GM21515 (cell line): ENCODE measurements around the gene ZNF19.

Source experiments
- ATAC-seq: cut with Tn5 transposase; IDR thresholded peaks from one replicate; pipeline ENCODE4 v1.9.1; 2021; ENCODE audit not compliant: unreplicated experiment

Gene ZNF19

GRCh38 chr16:71491054-71491453 is 1.9 kb upstream of the ZNF19 start:
- no peak for ATAC-seq

DNA sequence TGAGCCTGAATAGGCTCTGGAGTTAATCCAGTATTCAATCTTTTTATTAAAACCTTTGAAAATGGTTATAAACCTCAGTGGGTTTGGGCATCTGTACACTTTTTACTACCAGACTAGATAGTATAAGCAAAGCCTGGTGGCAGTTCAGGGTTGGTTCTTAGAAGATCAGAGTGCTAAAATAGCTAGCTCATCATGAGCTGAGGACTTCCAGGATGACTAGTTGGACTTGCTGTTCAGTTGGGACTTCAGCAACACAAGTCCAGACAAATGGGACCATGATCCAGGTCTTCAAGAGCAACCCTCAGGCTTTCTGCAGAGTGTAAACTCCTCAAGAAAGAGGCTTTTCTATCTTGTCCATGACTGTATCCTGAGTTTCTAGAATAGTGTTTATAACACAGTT is 1.2 kb upstream of the ZNF19 start:
- no peak for ATAC-seq

GRCh38 chr16:71484006-71484893 is 4.9 kb downstream of the ZNF19 start:
- peak; percentile 82 for ATAC-seq

- ATAC-seq: no peak
Measured at GRCh38 chr16:71482569-71482968, 6.6 kb downstream of the ZNF19 start.

- ATAC-seq: no peak
Measured at GRCh38 chr16:71480956-71481355, 8.2 kb downstream of the ZNF19 start.

- no peak for ATAC-seq
Measured at GRCh38 chr16:71479420-71479819, 9.7 kb downstream of the ZNF19 start.

- ATAC-seq: no peak
Measured at GRCh38 chr16:71476457-71477124, 12.5 kb downstream of the ZNF19 start.

DNA sequence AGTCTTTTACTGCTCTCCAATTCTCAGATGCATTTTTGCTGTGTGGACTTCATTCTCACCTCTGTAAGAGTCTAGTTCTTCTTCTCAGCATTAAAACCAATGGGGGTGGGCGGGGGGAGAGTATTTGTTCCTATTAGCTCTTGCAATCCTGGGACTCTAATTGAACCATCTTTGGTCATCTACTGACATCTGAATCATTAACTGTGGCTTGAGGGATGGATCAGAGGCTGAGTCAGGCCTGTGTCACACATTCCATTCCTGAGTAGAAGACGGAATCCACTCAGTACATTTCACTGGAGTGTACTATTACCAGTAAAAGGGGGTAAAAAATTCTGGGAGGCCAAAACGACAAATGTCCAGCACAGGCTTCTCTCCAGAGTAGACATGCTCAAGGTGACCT is 14.3 kb downstream of the ZNF19 start:
- no peak for ATAC-seq

DNA sequence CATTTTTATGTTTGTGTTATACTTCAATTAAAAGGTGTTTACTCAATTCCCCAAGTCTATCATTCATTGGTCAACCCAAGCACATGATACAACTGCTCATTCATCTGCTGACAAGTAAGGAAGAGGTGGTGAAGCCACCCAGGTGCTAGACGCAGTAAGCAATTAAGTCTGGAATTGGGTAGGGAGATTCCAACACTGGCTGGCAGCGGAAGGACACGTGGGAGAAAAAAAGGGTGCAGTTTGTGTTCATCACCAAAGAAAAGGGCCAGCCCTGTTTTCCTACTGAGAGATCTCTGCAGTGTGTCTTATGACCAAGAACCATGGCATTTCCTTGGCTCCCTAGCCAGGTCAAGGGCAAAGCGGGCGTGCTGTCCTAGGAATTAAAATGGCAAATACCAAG is 15.2 kb downstream of the ZNF19 start:
- ATAC-seq: no peak

DNA sequence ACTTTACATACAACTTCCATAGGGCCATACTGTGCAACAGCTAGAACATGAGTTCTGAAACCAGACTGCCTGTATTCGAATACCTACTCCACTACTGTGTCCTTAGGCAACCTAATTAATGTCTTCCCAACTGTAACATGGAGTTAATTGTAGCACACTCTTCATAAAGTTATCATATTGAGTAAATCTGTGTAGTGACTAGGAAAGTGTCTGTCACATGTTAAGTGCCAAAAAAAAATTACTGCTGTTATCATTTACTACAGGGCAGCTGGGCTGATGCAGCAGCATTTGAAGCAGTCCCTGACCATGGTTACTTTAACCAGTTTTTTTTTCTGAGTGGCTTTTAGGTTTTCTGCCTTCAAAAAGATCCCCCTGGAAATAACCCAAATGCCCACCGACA is 16.2 kb downstream of the ZNF19 start:
- ATAC-seq: no peak

DNA sequence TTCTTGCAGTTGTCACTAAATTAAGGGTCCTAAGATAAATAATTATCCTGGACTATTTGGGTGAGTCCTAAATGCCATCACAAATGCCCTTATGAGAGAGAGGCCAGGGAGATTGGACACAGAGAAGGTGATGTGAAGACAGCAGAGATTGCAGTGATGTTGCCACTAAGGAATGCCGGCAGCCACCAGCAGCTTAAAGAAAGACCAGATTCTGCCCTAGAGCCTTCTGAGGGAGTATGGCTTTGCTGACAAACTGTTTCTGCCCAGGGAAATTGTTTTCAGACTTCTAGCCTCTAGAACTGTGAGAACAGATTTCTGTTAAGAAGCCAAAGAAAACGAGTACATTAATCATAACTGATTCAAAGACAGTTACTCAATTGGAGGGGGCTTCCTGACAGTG is 17.1 kb downstream of the ZNF19 start:
- ATAC-seq: no peak

DNA sequence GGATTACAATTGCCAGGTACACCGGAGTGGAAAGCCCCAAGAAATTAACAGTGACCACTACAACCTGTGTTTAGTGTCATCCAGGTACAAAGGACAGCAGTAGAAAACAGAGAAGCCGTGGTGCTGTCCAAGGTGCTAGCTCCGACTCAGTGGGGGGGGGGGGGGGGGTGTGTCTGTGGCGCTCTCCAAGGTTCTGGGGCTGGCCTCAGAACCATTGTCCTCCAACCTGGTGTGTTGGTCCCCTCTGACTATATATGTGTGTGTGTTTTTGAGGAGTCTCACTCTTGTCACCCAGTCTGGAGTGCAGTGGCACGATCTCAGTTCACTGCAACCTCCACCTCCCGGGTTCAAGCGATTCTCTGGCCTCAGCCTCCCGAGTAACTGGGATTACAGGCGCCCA is 21.3 kb downstream of the ZNF19 start:
- no peak for ATAC-seq

- ATAC-seq: no peak
Measured at GRCh38 chr16:71464231-71464630, 24.9 kb downstream of the ZNF19 start.

- ATAC-seq: peak; percentile 97
Measured at GRCh38 chr16:71461686-71462648, 27.2 kb downstream of the ZNF19 start, which contains the start of gene ZNF23. ZNF23 (minus strand) TSS chr16:71462247; CDS start chr16:71456796, 5,451 bp downstream.

DNA sequence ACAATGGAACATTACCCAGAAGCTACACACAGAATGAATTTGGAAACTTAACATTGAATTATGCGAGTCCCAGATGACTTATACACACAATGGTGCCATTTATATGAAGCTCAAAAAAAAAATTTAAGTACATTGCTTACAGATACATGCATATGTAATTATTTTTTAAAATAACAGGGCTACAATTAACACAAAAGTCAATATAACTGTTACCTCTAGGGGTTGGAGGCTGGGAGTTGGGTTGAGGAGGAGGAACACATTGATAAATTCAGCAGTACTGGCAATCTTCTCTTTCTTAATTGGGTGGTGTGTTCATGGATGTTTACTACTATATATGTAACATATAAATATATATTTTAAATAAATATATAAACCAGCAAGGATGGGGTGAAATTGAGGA is 28.2 kb downstream of the ZNF19 start:
- ATAC-seq: no peak

GRCh38 chr16:71460236-71460635 is 28.9 kb downstream of the ZNF19 start:
- ATAC-seq: no peak

DNA sequence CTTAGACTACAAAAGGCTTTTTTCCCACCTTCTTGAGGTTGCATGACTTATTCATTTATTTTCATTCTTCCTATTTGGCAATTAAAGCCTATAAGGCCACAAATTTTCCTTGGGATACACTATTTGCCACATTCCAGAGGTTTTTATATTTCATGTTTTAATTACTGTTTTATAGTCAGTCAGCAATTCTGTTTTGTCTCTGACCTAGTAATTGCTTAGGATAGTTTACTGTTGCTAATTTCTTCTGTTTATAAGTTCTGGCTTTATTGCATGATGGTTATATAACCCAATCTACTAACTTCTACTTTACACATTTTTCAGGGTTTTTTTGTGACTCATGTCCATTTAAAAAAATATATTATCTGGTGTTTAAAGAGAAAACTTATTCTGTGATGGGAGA is 29.6 kb downstream of the ZNF19 start:
- no peak for ATAC-seq

GRCh38 chr16:71456801-71457200 is 32.3 kb downstream of the ZNF19 start:
- ATAC-seq: no peak

DNA sequence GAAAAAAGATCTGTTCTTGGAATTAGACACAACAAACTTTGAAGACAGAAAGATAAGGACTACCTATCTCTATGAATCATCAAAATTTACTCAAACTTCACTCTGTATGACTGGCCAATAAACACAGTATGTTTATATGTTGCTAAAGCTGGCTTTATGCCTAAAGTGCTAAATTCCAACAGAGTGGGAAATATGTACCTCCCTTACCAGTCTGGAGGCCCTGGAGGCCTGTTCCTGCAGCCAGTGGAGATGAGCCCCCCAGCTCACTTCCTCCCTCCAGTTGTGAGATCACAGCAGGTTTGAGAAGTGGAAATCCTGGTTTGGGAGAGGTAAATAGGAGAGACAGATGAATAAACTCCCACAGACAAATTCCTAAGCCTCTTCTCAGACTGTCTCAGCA is 36.1 kb downstream of the ZNF19 start:
- ATAC-seq: no peak

DNA sequence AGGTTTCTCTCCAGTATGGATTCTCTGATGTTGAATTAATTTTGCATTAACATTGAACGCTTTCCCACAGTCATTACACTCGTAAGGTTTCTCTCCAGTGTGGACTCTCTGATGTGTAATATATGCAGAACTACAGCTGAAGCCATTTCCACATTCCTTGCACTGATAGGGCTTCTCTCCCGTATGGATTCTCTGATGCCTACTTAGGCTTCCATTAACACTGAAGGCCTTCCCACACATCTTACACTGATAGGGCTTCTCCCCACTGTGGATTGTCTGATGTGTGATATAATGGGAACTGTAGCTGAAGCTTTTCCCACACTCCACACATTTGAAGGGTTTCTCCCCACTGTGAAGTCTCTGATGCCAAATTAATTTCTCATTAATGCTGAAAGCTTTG is 40.1 kb downstream of the ZNF19 start:
- no peak for ATAC-seq

DNA sequence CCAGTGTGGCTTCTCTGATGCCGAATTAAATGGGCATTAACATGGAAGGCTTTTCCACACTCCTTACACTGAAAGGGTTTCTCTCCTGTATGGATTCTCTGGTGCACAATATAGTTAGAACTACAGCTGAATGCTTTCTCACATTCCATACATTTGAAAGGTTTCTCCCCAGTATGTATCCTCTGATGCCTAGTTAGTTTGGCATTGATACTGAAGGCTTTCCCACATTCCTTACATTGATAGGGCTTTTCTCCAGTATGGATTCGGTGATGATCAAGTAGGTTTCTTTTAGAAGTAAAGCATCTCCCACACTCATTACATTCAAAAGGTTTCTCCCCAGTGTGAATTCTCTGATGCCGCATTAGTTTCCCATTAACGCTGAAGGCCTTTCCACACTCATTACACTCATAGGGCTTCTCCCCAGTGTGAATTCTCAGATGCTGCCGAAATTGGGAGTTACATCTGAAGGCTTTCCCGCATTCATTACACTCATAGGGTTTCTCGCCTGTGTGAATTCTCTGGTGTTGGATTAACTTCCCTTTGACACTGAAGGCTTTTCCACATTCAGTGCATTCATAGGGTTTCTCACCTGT is 40.8 kb downstream of the ZNF19 start:
- ATAC-seq: no peak
